Effector memory CD8-positive, alpha-beta T cell (primary cell): ENCODE results near the gene GGA2.
A peak's percentile ranks its signal among the peaks of the same experiment; 100 is the strongest.

Source experiments
- ATAC-seq: fragments of 150-1000 bp; cut with Tn5 transposase; replicated peaks from 2 replicates; pipeline ENCODE4 v1.10.0; 2021; ENCODE audit warnings: mild to moderate bottlenecking, moderate library complexity
- DNase-seq, 3 experiments: peaks; one replicate each; pipeline ENCODE4 v3.0.0; 2021
- H3K27ac Mint-ChIP-seq, 2 donors: one replicate each; pipeline ENCODE4 v1.8.0; 2022; ENCODE audit warnings: mild to moderate bottlenecking in 2 of 2, mixed read lengths in 2 of 2, moderate library complexity in 2 of 2
- H3K27me3 Mint-ChIP-seq, 2 donors: one replicate each; pipeline ENCODE4 v1.8.0; 2022; ENCODE audit warnings: mixed read lengths in 2 of 2
- H3K36me3 Mint-ChIP-seq: one replicate; pipeline ENCODE4 v1.8.0; 2022; ENCODE audit warnings: mild to moderate bottlenecking, moderate library complexity, mixed read lengths; ENCODE audit not compliant: insufficient read depth
- H3K4me1 Mint-ChIP-seq, 2 donors: one replicate each; pipeline ENCODE4 v1.8.0; 2022; ENCODE audit warnings: low read depth in 2 of 2, mixed read lengths in 2 of 2
- H3K4me3 Mint-ChIP-seq, 2 donors: one replicate each; pipeline ENCODE4 v1.8.0; 2022; ENCODE audit warnings: mild to moderate bottlenecking in 2 of 2, mixed read lengths in 2 of 2, moderate library complexity in 2 of 2
- H3K9me3 Mint-ChIP-seq, 2 donors: one replicate each; pipeline ENCODE4 v1.8.0; 2022; ENCODE audit warnings: mixed read lengths in 2 of 2

Gene GGA2

DNA sequence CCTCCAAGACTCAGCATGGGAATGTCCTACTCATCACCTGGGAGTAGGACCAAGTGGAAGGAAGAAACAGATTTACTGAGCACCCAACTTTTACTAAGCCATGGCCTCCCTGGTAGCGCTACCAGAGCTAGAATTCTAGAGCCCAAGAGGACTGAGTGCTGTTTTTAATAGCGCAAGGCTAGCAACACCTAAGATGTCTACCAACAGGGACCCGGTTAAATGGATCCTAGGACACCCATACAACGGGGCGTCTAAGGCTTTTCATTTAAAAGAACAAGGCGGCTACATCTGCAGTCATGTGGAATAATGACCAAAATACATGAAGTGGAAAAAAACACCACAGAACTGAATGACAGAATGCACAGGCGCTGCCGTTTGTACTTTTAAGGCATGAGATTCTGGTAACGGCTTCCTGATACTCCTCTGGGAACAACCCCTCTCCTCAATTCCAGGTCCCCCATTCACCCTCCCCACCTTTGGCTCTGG lies 5.1 kb downstream of the GGA2 start:
- Mint-ChIP-seq H3K4me3 (peak overlapping the region; percentile 46 to 54), H3K9me3 (no peaks in the 10 kb centered on the region), H3K4me1 (peaks cover 48 to 68% of the 10 kb centered on the region in 2 donors), H3K27me3 (no peaks in the 10 kb centered on the region), H3K27ac (peak overlapping the region; percentile 89 to 91), H3K36me3 (peaks cover 49% of the 10 kb centered on the region)
- ATAC-seq (peak; percentile 18), DNase-seq (no peak)

DNA sequence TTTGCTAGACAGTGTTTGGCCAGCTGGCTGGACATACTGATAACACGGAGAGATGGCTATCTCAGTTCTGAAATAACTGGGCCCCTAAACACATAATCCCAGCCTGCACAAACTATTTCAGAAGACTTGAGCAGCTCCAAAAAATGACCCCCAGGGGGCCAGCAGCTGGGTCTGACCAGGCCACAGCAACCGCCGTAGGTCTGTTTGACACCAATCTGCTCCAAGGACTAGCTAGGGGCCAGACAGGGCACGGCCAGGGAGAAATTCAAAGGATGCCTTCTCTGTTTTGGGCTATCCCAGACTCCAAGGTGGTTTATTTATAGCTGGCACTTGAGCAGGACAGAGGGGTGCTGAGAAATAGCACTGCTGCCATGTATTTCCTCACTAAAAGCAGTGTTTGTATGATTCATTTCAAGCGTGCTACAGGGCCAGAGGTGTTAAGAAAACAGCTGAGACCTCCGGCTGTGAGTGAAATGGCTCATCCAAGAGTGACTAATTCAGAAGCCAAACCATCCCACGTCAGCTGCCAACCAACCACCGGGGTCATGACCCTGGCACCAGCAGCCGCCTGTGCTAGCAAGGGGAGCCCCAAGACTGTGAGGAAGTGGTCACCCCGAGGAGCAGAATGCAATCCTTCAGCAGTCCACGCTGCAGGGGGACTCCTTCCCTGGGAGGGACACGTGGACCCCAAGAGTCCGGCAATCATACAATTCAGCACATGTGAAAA lies 5.7 kb downstream of the GGA2 start:
- no peaks in the 10 kb centered on the region for H3K9me3 Mint-ChIP-seq
- peak overlapping the region; percentile 46 to 54 for H3K4me3 Mint-ChIP-seq
- no peaks in the 10 kb centered on the region for H3K27me3 Mint-ChIP-seq
- DNase-seq (peak; percentile 79 to 85 (median 81)), ATAC-seq (peak; percentile 83)
- H3K36me3 Mint-ChIP-seq = peaks cover 45% of the 10 kb centered on the region
- H3K4me1 Mint-ChIP-seq = peaks cover 52 to 71% of the 10 kb centered on the region in 2 donors
- peak overlapping the region; percentile 89 to 91 for H3K27ac Mint-ChIP-seq

DNA sequence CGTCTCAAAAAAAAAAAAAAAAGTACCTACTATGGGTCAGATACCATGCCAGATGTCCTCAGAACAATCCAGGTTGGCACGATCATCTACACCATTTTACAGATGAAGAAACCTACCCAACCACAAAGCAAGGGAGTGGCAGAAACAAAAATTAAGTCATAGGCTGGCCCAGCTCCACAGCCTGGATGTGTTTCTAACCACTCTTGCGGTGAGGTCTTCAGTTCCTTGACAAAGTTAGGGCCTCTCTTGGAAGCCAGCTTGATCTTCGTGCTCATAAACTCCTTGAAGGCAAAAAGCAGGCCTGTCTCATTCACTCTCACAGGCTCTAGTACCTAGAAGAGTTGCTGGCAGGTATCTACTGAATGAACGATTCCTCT lies 6.2 kb downstream of the GGA2 start:
- Mint-ChIP-seq H3K4me3 (peak overlapping the region; percentile 46 to 54), H3K27ac (peak overlapping the region; percentile 89 to 91), H3K27me3 (no peaks in the 10 kb centered on the region), H3K4me1 (peaks cover 48 to 68% of the 10 kb centered on the region in 2 donors), H3K36me3 (peaks cover 42% of the 10 kb centered on the region), H3K9me3 (no peaks in the 10 kb centered on the region)
- DNase-seq (peak in 1 of 3 experiments; percentile 12), ATAC-seq (peak; percentile 28)

DNA sequence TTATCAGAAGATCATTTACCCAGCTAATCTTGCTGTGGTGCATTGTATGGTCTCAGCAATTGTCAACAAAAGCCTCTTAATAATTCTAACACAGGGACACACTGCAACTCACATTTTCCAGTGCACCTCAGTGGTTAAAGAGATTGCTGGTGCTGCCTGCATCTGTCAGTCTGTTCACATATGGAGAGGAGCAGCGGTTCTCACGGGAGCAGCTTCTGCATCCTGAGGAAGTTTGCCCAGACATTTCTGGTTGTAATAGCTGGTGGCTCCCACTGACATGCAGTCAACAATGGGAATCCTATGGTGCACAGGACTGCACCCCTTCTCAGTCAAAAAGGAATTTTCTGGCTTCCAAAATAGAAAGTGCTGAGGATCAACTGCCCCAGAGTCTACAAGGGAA lies 7.8 kb downstream of the GGA2 start:
- Mint-ChIP-seq H3K9me3 (no peaks in the 10 kb centered on the region), H3K27ac (peak overlapping the region in 1 of 2 donors; percentile 35), H3K4me3 (peak overlapping the region in 1 of 2 donors; percentile 24), H3K27me3 (no peaks in the 10 kb centered on the region), H3K4me1 (peaks cover 42 to 66% of the 10 kb centered on the region in 2 donors), H3K36me3 (peaks cover 38% of the 10 kb centered on the region)
- DNase-seq (no peak), ATAC-seq (no peak)

DNA sequence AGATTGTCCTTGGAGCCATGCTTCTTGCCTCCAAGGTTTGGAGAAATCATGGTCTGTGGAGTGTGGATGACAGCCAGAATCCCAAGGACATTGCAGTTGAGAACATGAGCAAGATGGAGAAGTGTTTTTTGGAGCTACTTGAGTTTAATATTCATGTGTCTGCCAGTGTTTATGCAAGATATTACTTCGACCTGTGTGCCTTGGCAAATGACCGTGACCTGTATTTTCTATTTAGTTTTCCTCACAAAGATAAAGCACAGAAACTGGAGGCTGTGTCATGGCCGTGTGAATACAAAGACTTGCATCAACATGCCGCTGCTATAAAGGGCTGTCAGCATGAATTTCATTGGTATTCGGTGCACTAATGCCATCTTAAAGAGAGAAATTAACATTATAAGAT lies 9.0 kb downstream of the GGA2 start:
- peak overlapping the region; percentile 12 to 25 for H3K27ac Mint-ChIP-seq
- H3K4me1 Mint-ChIP-seq = peaks cover 39 to 70% of the 10 kb centered on the region in 2 donors
- H3K9me3 Mint-ChIP-seq = no peaks in the 10 kb centered on the region
- no peaks in the 10 kb centered on the region for H3K27me3 Mint-ChIP-seq
- no peak overlapping the region for H3K4me3 Mint-ChIP-seq
- ATAC-seq (no peak), DNase-seq (no peak)
- H3K36me3 Mint-ChIP-seq = peaks cover 44% of the 10 kb centered on the region

DNA sequence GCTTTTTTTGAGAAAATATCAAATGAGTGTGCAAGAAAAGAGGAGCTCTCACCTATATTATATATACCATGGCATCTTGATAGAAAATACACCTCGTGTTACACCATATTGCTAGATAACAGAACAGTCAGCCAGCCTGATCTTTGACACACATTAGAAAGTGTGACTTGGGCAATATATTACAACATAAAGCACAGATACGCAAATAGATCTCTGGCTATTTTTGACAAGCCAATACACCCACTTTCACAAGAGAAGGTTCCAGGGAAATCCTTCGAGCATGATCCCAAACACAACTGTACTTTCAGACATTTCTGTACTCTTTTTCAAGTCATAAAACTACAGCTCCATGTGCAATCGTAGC lies 9.4 kb downstream of the GGA2 start:
- peak overlapping the region in 1 of 2 donors; percentile 25 for H3K27ac Mint-ChIP-seq
- no peak overlapping the region for H3K4me3 Mint-ChIP-seq
- H3K9me3 Mint-ChIP-seq = no peaks in the 10 kb centered on the region
- no peaks in the 10 kb centered on the region for H3K27me3 Mint-ChIP-seq
- H3K36me3 Mint-ChIP-seq = peaks cover 45% of the 10 kb centered on the region
- DNase-seq (no peak), ATAC-seq (no peak)
- peaks cover 35 to 70% of the 10 kb centered on the region in 2 donors for H3K4me1 Mint-ChIP-seq

DNA sequence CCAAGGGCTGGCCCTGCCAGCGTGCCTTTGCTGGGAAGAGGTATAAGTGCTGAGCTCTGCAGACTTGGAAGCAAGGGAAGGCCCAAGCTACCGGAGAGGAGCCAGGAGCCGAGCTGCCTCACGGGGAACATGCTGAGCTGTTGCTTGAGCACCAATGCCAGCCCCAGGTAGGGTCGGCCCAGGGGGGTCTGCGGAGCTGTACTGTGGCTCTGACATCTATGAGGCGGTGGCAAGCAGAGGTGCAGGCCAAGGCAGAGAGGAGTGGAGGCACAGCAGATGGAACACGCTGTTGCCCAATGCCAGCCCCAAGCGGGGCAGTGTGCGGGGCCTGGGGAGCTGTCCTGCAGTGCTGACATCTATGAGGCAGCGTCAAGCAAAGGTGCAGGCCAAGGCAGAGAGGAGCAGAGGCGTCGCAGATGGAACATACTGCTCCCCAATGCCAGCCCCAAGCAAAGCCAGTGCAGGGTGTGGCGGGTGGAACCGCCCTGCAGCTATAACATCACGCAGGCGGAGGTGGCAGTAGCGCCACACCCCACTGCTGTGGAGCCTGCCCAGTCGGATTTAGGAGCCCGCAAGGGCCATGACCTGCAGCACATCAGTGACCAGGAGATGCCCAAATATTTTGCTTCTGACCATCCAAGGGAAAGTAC lies 10.0 kb downstream of the GGA2 start:
- ATAC-seq = no peak
- DNase-seq = no peak
- peaks cover 35 to 70% of the 10 kb centered on the region in 2 donors for H3K4me1 Mint-ChIP-seq
- H3K27me3 Mint-ChIP-seq = no peaks in the 10 kb centered on the region
- H3K36me3 Mint-ChIP-seq = peaks cover 50% of the 10 kb centered on the region
- H3K9me3 Mint-ChIP-seq = no peaks in the 10 kb centered on the region
- H3K27ac Mint-ChIP-seq = peak overlapping the region; percentile 25 to 76
- peak overlapping the region; percentile 14 to 20 for H3K4me3 Mint-ChIP-seq

DNA sequence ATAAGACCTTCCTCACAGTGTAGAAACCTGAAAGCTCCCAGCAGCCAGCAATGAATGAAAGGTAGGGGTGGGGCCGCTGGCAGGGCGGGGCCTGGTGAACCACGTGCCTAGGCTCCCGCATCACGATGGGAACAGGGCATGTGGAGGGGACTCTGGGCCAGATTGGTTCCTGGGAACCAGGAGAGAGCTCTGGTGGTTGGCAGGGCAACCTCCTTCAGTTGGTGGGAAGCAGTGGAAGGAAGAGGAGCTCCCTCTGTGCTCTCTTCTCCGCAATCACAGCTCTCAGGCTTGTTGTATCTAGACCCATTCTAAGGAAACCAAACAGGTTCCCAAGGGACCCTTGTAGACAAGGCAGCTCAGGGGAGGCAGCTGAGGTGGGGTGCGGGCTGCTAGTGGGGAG lies 10.5 kb downstream of the GGA2 start:
- peak overlapping the region; percentile 22 to 76 for H3K27ac Mint-ChIP-seq
- H3K27me3 Mint-ChIP-seq = no peaks in the 10 kb centered on the region
- peaks cover 32 to 67% of the 10 kb centered on the region in 2 donors for H3K4me1 Mint-ChIP-seq

DNA sequence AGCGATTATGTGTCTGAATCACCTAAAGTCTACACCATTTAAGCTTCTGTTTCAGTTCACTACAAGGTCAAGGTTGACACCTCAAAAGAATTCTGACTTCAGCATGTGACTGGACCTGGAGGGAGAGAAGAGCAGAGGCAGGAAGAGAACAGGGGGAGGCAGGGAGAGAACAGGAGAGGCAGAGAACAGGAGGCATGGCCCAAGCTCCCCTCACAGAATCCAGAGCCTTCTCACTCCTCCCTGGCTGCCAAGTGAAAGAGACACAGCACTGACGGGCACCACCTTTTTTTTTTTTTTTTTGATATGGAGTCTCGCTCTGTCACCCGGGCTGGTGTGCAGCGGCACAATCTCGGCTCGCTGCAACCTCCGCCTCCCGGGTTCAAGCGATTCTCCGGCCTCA lies 11.4 kb downstream of the GGA2 start:
- ATAC-seq (no peak), DNase-seq (no peak)
- peaks cover 53% of the 10 kb centered on the region for H3K36me3 Mint-ChIP-seq
- H3K9me3 Mint-ChIP-seq = no peaks in the 10 kb centered on the region
- peaks cover 25 to 59% of the 10 kb centered on the region in 2 donors for H3K4me1 Mint-ChIP-seq
- H3K4me3 Mint-ChIP-seq = no peak overlapping the region
- H3K27ac Mint-ChIP-seq = no peak overlapping the region
- no peaks in the 10 kb centered on the region for H3K27me3 Mint-ChIP-seq

More for the DNA sequence above, 10.5 kb downstream of the GGA2 start:
- no peak for DNase-seq
- ATAC-seq = no peak
- peak overlapping the region in 1 of 2 donors; percentile 20 for H3K4me3 Mint-ChIP-seq
- no peaks in the 10 kb centered on the region for H3K9me3 Mint-ChIP-seq
- peaks cover 53% of the 10 kb centered on the region for H3K36me3 Mint-ChIP-seq

DNA sequence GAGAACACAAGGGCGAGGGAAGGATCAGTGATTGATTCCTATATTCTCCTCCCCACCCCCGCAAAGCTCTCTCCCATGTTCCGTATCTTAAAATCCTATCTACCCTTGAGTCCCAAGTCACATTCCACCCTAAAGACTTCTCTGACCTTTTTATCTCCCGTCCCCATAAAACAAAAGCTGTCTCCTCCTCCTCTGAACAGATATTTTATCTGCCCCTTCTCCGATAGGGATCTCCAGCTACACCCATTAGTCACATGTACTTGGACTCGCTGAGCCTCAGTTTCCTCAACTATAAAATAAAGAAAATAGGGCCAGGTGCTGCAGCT lies 12.8 kb downstream of the GGA2 start:
- no peak for DNase-seq
- no peak overlapping the region for H3K27ac Mint-ChIP-seq
- no peaks in the 10 kb centered on the region for H3K27me3 Mint-ChIP-seq
- H3K4me3 Mint-ChIP-seq = no peak overlapping the region
- ATAC-seq = no peak
- peaks cover 23 to 54% of the 10 kb centered on the region in 2 donors for H3K4me1 Mint-ChIP-seq
- H3K9me3 Mint-ChIP-seq = no peaks in the 10 kb centered on the region
- H3K36me3 Mint-ChIP-seq = peaks cover 61% of the 10 kb centered on the region

DNA sequence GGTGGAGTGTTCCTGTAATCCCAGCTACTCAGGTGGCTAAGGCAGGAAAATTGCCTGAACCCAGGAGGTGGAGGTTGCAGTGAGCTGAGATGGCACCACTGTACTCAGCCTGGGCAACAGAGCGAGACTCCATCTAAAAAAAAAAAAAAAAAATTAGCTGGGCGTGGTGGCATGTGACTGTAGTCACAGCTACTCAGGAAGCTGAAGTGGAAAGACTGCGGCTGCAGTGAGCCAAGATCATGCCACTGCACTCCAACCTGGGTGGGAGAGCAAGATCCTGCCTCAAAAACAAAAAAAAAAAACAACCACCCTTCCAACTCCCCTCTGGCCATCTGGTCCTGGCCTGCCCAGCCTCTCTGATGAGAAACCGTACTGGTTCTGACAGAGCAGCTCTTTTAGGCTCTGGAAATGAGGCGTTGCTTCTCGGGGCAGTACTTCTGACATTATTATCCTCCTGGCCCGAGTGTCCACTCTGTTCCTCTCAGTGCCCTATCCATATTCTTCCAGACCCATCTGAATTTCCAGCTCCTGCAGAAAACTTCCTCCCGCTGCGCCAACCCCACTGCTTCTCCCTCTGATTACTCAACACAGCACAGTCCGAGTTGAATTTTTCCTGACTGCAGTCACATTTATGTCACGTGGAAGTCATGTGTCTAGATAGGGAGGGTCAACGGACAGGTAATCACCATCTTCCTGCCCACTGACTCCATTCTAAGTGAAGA lies 13.3 kb downstream of the GGA2 start:
- Mint-ChIP-seq H3K4me3 (no peak overlapping the region), H3K27me3 (no peaks in the 10 kb centered on the region), H3K4me1 (peaks cover 21 to 54% of the 10 kb centered on the region in 2 donors), H3K27ac (peak overlapping the region in 1 of 2 donors; percentile 8), H3K9me3 (no peaks in the 10 kb centered on the region), H3K36me3 (peaks cover 66% of the 10 kb centered on the region)
- ATAC-seq (peak; percentile 42), DNase-seq (no peak)

DNA sequence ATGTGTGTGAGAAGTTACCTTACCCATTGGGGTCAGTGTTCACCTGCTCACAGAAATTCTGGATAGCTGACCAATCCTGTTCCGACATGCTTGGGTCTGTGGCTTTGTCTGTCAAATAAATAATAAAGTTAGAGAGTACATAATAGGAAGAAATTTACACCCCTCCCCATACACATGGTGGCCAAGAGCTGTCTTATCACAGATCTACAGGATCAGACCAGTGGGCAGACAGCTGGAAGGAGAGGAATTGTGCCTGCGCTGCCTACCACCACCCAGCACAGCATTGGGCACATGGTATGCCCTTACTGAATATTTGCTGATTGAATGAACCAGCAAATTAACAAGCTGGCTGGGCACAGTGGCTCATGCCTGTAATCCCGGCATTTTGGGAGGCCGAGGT lies 14.6 kb downstream of the GGA2 start:
- peaks cover 80% of the 10 kb centered on the region for H3K36me3 Mint-ChIP-seq
- H3K27ac Mint-ChIP-seq = peak overlapping the region in 1 of 2 donors; percentile 38
- no peak overlapping the region for H3K4me3 Mint-ChIP-seq
- DNase-seq (no peak), ATAC-seq (no peak)
- no peaks in the 10 kb centered on the region for H3K27me3 Mint-ChIP-seq
- H3K4me1 Mint-ChIP-seq = peaks cover 20 to 48% of the 10 kb centered on the region in 2 donors
- H3K9me3 Mint-ChIP-seq = no peaks in the 10 kb centered on the region

DNA sequence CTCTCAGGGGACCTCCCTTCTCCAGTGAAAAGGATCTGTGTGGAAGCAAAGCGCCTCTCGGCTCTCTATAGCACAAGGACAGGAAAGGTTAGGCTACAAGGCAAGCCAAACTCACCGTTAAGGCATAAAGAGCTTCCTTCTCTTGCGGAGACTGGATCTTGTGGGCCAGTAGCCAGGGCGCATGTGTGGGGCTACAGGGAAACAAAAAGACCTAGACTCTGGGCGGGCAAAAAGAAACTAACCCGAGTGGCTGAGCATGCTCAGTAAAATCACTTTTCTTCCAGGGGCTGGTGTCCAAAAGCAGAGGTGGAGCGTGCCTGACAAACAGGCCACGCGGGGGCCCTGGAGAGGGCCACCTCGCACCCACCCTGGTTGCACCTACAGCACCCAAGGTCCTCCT lies 16.1 kb downstream of the GGA2 start:
- Mint-ChIP-seq H3K27ac (no peak overlapping the region), H3K9me3 (no peaks in the 10 kb centered on the region), H3K27me3 (no peaks in the 10 kb centered on the region), H3K4me3 (no peak overlapping the region), H3K4me1 (peaks cover 10 to 37% of the 10 kb centered on the region in 2 donors), H3K36me3 (peaks cover 88% of the 10 kb centered on the region)
- DNase-seq (no peak), ATAC-seq (no peak)
